IMR-90 (cell line): ENCODE results near the gene TWIST2.

Source experiments
- CEBPB ChIP-seq: IDR thresholded peaks from 2 replicates; pipeline ENCODE4 v1.6.1; 2012; ENCODE audit warnings: low read depth, low read length, improper control_type of control experiment
- FOS ChIP-seq: fragments of 150-350 bp; IDR thresholded peaks from 2 replicates; pipeline ENCODE4 v1.6.1; 2016; ENCODE audit warnings: low read depth, low read length
- MAFK ChIP-seq: IDR thresholded peaks from 2 replicates; pipeline ENCODE4 v1.6.1; 2012; ENCODE audit warnings: low read depth, low read length, improper control_type of control experiment
- MAZ ChIP-seq: IDR thresholded peaks from 2 replicates; pipeline ENCODE4 v1.6.1; 2012; ENCODE audit warnings: low read depth, mild to moderate bottlenecking, low read length, improper control_type of control experiment, moderate library complexity, borderline replicate concordance
- MXI1 ChIP-seq: IDR thresholded peaks from 2 replicates; pipeline ENCODE4 v1.6.1; 2012; ENCODE audit warnings: low read depth, mild to moderate bottlenecking, low read length, moderate library complexity, borderline replicate concordance
- POLR2A ChIP-seq: IDR thresholded peaks from 2 replicates; pipeline ENCODE4 v1.6.1; 2012; ENCODE audit warnings: mild to moderate bottlenecking, low read depth, low read length
- RFX5 ChIP-seq: IDR thresholded peaks from 2 replicates; pipeline ENCODE4 v1.8.0; 2012; ENCODE audit warnings: low read depth, mild to moderate bottlenecking, low read length, moderate library complexity
- TF ChIP-seq, protein P1 (sequence below): conservative IDR thresholded peaks from 2 replicates; pipeline ENCODE4 v1.5.1; 2012; ENCODE audit warnings: mild to moderate bottlenecking, low read depth, low read length, improper control_type of control experiment
- TF ChIP-seq, protein P2 (sequence below): fragments of 150-350 bp; IDR thresholded peaks from 2 replicates; pipeline ENCODE4 v1.6.1; 2016; ENCODE audit warnings: low read depth, mild to moderate bottlenecking, low read length, moderate library complexity, borderline replicate concordance
- TF ChIP-seq, protein P3 (sequence below): fragments of 150-350 bp; IDR thresholded peaks from 2 replicates; pipeline ENCODE4 v1.6.1; 2017; ENCODE audit warnings: mild to moderate bottlenecking, antibody characterized with exemption, low read length, low read depth

DNA sequence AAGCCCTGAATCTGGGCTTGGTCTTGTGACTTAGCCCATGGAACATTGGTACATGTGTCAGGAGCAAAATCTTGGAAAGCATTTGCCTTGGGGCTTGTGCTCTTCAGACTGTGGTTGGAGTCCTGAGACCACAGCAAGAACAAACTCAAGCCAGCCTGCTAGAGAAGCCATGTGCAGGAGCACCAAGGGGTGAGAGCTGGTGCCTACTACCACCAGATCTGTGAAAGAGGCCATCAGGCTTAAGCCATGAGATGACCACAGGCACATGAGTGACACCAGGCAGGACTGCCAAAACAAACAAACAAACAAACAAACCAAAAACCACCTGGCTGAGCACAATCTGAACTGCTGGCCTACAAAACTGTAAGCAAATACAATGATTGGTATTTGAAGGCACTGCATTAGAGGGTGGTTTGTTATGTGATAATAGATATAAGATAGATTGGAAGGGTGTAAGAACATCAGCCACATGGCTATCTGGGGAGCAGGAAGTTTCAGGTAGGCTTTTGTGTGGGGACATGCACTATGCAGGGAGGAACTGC lies 9.0 kb upstream of the TWIST2 start:
- TF ChIP-seq, protein P1, sequence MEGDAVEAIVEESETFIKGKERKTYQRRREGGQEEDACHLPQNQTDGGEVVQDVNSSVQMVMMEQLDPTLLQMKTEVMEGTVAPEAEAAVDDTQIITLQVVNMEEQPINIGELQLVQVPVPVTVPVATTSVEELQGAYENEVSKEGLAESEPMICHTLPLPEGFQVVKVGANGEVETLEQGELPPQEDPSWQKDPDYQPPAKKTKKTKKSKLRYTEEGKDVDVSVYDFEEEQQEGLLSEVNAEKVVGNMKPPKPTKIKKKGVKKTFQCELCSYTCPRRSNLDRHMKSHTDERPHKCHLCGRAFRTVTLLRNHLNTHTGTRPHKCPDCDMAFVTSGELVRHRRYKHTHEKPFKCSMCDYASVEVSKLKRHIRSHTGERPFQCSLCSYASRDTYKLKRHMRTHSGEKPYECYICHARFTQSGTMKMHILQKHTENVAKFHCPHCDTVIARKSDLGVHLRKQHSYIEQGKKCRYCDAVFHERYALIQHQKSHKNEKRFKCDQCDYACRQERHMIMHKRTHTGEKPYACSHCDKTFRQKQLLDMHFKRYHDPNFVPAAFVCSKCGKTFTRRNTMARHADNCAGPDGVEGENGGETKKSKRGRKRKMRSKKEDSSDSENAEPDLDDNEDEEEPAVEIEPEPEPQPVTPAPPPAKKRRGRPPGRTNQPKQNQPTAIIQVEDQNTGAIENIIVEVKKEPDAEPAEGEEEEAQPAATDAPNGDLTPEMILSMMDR, result no peak
- TF ChIP-seq MAFK, result no peak
- no peak for TF ChIP-seq MAZ
- no peak for TF ChIP-seq CEBPB
- no peak for TF ChIP-seq FOS
- no peak for TF ChIP-seq RFX5
- TF ChIP-seq POLR2A, result no peak
- TF ChIP-seq, protein P2, sequence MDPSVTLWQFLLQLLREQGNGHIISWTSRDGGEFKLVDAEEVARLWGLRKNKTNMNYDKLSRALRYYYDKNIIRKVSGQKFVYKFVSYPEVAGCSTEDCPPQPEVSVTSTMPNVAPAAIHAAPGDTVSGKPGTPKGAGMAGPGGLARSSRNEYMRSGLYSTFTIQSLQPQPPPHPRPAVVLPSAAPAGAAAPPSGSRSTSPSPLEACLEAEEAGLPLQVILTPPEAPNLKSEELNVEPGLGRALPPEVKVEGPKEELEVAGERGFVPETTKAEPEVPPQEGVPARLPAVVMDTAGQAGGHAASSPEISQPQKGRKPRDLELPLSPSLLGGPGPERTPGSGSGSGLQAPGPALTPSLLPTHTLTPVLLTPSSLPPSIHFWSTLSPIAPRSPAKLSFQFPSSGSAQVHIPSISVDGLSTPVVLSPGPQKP, result no peak
- no peak for TF ChIP-seq MXI1
- TF ChIP-seq, protein P3, sequence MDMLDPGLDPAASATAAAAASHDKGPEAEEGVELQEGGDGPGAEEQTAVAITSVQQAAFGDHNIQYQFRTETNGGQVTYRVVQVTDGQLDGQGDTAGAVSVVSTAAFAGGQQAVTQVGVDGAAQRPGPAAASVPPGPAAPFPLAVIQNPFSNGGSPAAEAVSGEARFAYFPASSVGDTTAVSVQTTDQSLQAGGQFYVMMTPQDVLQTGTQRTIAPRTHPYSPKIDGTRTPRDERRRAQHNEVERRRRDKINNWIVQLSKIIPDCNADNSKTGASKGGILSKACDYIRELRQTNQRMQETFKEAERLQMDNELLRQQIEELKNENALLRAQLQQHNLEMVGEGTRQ, result no peak
